ENCODE data around the gene NPR3.

- no peak for TF ChIP-seq POLR2A (IDR thresholded peaks at IDR 0.05; ENCODE audit: low read depth)
- TF ChIP-seq, protein P1, sequence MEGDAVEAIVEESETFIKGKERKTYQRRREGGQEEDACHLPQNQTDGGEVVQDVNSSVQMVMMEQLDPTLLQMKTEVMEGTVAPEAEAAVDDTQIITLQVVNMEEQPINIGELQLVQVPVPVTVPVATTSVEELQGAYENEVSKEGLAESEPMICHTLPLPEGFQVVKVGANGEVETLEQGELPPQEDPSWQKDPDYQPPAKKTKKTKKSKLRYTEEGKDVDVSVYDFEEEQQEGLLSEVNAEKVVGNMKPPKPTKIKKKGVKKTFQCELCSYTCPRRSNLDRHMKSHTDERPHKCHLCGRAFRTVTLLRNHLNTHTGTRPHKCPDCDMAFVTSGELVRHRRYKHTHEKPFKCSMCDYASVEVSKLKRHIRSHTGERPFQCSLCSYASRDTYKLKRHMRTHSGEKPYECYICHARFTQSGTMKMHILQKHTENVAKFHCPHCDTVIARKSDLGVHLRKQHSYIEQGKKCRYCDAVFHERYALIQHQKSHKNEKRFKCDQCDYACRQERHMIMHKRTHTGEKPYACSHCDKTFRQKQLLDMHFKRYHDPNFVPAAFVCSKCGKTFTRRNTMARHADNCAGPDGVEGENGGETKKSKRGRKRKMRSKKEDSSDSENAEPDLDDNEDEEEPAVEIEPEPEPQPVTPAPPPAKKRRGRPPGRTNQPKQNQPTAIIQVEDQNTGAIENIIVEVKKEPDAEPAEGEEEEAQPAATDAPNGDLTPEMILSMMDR (IDR thresholded peaks at IDR 0.05), result no peak
- TF ChIP-seq POLR2AphosphoS5 (IDR thresholded peaks at IDR 0.05), result no peak
- no peak for TF ChIP-seq EP300 (IDR thresholded peaks at IDR 0.05)
Measured at GRCh38 chr5:32721626-32722025, 10.5 kb downstream of the NPR3 start.

Data from esophagus muscularis mucosa (tissue), 4 donors.